HEK293 (cell line): ENCODE results near the gene APOB.

Source experiments
- ATF2 ChIP-seq: fragments of 450-650 bp; formaldehyde crosslinking; IDR thresholded peaks from 2 replicates; pipeline ENCODE4 v1.5.1; 2016; ENCODE audit warnings: missing biosample characterization, missing genetic modification characterization, low read depth
- GLIS1 ChIP-seq: fragments of 450-650 bp; formaldehyde crosslinking; IDR thresholded peaks from 2 replicates; pipeline ENCODE4 v1.5.1; 2016; ENCODE audit warnings: missing biosample characterization, missing genetic modification characterization
- REPIN1 ChIP-seq: fragments of 450-650 bp; formaldehyde crosslinking; IDR thresholded peaks from 2 replicates; pipeline ENCODE4 v1.5.1; 2017; ENCODE audit warnings: missing biosample characterization, missing genetic modification characterization, low read depth
- YY1 ChIP-seq: fragments of 450-650 bp; formaldehyde crosslinking; IDR thresholded peaks from 2 replicates; pipeline ENCODE4 v1.5.1; 2018; ENCODE audit warnings: missing biosample characterization, missing genetic modification characterization
- ZBTB26 ChIP-seq: fragments of 450-650 bp; formaldehyde crosslinking; optimal IDR thresholded peaks from 2 replicates; pipeline ENCODE3; 2016; ENCODE audit warnings: missing biosample characterization, mild to moderate bottlenecking, missing genetic modification characterization
- ZFHX2 ChIP-seq: fragments of 450-650 bp; formaldehyde crosslinking; conservative IDR thresholded peaks from 2 replicates; pipeline ENCODE4 v1.5.1; 2016; ENCODE audit warnings: missing biosample characterization, missing genetic modification characterization
- ZNF112 ChIP-seq: fragments of 450-650 bp; formaldehyde crosslinking; IDR thresholded peaks from 2 replicates; pipeline ENCODE4 v1.5.0; 2017; ENCODE audit warnings: missing biosample characterization, missing genetic modification characterization
- ZNF121 ChIP-seq: fragments of 450-650 bp; formaldehyde crosslinking; IDR thresholded peaks from 2 replicates; pipeline ENCODE4 v1.5.1; 2016; ENCODE audit warnings: missing biosample characterization, missing genetic modification characterization
- ZNF19 ChIP-seq: fragments of 450-650 bp; formaldehyde crosslinking; IDR thresholded peaks from 2 replicates; pipeline ENCODE4; 2016; ENCODE audit warnings: missing biosample characterization, missing genetic modification characterization, low read depth
- ZNF843 ChIP-seq: fragments of 450-650 bp; formaldehyde crosslinking; IDR thresholded peaks from 2 replicates; pipeline ENCODE4 v1.5.1; 2016; ENCODE audit warnings: missing biosample characterization, missing genetic modification characterization
- TF ChIP-seq, protein P1 (sequence below): fragments of 450-650 bp; formaldehyde crosslinking; IDR thresholded peaks from 2 replicates; pipeline ENCODE4 v1.5.1; 2016; ENCODE audit warnings: missing biosample characterization, missing genetic modification characterization
- TF ChIP-seq, protein P2 (sequence below): fragments of 450-650 bp; formaldehyde crosslinking; IDR thresholded peaks from 2 replicates; pipeline ENCODE4 v1.5.1; 2017; ENCODE audit warnings: missing biosample characterization, mild to moderate bottlenecking, missing genetic modification characterization, moderate library complexity
- TF ChIP-seq, protein P3 (sequence below): IDR thresholded peaks from 2 replicates; pipeline ENCODE4 v1.6.1; 2011; ENCODE audit warnings: mild to moderate bottlenecking, low read depth, low read length, borderline replicate concordance
- TF ChIP-seq, protein P4 (sequence below): fragments of 450-650 bp; formaldehyde crosslinking; IDR thresholded peaks from 2 replicates; pipeline ENCODE4 v1.5.1; 2016; ENCODE audit warnings: missing biosample characterization, missing genetic modification characterization

DNA sequence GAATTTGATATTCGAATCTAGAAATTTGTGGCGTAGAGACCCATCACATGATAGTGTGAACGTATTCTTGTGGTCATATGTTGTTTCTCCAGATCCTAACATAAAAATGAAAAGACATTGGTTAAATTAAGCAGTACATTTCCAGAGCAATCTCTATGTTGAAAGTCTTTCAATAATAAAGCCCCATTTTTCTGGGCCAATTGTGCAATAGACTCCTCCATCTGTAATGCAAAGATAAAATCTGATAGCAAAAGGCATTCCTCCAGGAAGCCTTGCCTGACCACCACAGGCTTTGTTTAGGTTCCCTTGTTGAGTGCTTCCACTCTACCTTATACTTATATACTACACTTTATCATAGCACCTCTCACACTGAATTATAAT is 31.3 kb downstream of the APOB start:
- no peak for TF ChIP-seq ZBTB26 (tag by site-specific recombination)
- TF ChIP-seq ZNF121 (tag by site-specific recombination): no peak
- no peak for TF ChIP-seq ATF2 (tag by site-specific recombination)
- TF ChIP-seq REPIN1 (tag by site-specific recombination): no peak
- TF ChIP-seq, protein P1, sequence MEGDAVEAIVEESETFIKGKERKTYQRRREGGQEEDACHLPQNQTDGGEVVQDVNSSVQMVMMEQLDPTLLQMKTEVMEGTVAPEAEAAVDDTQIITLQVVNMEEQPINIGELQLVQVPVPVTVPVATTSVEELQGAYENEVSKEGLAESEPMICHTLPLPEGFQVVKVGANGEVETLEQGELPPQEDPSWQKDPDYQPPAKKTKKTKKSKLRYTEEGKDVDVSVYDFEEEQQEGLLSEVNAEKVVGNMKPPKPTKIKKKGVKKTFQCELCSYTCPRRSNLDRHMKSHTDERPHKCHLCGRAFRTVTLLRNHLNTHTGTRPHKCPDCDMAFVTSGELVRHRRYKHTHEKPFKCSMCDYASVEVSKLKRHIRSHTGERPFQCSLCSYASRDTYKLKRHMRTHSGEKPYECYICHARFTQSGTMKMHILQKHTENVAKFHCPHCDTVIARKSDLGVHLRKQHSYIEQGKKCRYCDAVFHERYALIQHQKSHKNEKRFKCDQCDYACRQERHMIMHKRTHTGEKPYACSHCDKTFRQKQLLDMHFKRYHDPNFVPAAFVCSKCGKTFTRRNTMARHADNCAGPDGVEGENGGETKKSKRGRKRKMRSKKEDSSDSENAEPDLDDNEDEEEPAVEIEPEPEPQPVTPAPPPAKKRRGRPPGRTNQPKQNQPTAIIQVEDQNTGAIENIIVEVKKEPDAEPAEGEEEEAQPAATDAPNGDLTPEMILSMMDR (tag by site-specific recombination): no peak
- no peak for TF ChIP-seq YY1
- TF ChIP-seq, protein P2, sequence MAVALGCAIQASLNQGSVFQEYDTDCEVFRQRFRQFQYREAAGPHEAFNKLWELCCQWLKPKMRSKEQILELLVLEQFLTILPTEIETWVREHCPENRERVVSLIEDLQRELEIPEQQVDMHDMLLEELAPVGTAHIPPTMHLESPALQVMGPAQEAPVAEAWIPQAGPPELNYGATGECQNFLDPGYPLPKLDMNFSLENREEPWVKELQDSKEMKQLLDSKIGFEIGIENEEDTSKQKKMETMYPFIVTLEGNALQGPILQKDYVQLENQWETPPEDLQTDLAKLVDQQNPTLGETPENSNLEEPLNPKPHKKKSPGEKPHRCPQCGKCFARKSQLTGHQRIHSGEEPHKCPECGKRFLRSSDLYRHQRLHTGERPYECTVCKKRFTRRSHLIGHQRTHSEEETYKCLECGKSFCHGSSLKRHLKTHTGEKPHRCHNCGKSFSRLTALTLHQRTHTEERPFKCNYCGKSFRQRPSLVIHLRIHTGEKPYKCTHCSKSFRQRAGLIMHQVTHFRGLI (tag by site-specific recombination): no peak
- TF ChIP-seq GLIS1 (tag by site-specific recombination): no peak
- no peak for TF ChIP-seq ZNF843 (tag by site-specific recombination)
- TF ChIP-seq, protein P3, sequence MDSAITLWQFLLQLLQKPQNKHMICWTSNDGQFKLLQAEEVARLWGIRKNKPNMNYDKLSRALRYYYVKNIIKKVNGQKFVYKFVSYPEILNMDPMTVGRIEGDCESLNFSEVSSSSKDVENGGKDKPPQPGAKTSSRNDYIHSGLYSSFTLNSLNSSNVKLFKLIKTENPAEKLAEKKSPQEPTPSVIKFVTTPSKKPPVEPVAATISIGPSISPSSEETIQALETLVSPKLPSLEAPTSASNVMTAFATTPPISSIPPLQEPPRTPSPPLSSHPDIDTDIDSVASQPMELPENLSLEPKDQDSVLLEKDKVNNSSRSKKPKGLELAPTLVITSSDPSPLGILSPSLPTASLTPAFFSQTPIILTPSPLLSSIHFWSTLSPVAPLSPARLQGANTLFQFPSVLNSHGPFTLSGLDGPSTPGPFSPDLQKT: no peak
- TF ChIP-seq ZNF112: no peak
- no peak for TF ChIP-seq ZNF19
- TF ChIP-seq, protein P4, sequence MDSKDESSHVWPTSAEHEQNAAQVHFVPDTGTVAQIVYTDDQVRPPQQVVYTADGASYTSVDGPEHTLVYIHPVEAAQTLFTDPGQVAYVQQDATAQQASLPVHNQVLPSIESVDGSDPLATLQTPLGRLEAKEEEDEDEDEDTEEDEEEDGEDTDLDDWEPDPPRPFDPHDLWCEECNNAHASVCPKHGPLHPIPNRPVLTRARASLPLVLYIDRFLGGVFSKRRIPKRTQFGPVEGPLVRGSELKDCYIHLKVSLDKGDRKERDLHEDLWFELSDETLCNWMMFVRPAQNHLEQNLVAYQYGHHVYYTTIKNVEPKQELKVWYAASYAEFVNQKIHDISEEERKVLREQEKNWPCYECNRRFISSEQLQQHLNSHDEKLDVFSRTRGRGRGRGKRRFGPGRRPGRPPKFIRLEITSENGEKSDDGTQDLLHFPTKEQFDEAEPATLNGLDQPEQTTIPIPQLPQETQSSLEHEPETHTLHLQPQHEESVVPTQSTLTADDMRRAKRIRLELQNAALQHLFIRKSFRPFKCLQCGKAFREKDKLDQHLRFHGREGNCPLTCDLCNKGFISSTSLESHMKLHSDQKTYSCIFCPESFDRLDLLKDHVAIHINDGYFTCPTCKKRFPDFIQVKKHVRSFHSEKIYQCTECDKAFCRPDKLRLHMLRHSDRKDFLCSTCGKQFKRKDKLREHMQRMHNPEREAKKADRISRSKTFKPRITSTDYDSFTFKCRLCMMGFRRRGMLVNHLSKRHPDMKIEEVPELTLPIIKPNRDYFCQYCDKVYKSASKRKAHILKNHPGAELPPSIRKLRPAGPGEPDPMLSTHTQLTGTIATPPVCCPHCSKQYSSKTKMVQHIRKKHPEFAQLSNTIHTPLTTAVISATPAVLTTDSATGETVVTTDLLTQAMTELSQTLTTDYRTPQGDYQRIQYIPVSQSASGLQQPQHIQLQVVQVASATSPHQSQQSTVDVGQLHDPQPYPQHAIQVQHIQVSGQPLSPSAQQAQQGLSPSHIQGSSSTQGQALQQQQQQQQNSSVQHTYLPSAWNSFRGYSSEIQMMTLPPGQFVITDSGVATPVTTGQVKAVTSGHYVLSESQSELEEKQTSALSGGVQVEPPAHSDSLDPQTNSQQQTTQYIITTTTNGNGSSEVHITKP (tag by site-specific recombination): no peak
- TF ChIP-seq ZFHX2 (tag by site-specific recombination): no peak
